Esophagus muscularis mucosa (tissue), 4 donors: ENCODE measurements around the gene SECISBP2. TPM values are rescaled to one million over a fixed set of nuclear protein-coding genes. Genes with fewer than 3 reads are reported as not detected.
A peak's percentile ranks its signal among the peaks of the same experiment; 100 is the strongest.

ENCODE experiments used
- DNase-seq: peaks from one replicate; pipeline ENCODE4 v3.0.0-alpha.2; 2017; ENCODE audit errors: extremely low spot score
- H3K27ac ChIP-seq, 4 donors: fragments of 200-600 bp; sonication (generic); replicated peaks in 1 of 4; 1 replicate in 3 of 4; 2 replicates in 1 of 4; pipeline ENCODE4 v1.5.1; 2016 to 2019; ENCODE audit warnings: mild to moderate bottlenecking in 1 of 4
- H3K27me3 ChIP-seq, 4 donors: fragments of 200-600 bp; sonication (generic); one replicate each; pipeline versions ENCODE4 v1.5.1 to v1.6.0; 2016 to 2019
- H3K36me3 ChIP-seq, 4 donors: fragments of 200-600 bp; sonication (generic); one replicate each; pipeline ENCODE4 v1.5.1; 2016 to 2019
- H3K4me1 ChIP-seq, 4 donors: fragments of 200-600 bp; sonication (generic); one replicate each; pipeline ENCODE4 v1.5.1; 2016 to 2019
- H3K4me3 ChIP-seq, 4 donors: fragments of 200-600 bp; sonication (generic); 1 replicate in 2 of 4; 2 replicates in 2 of 4; pipeline ENCODE4 v1.5.1; 2016 to 2019; ENCODE audit warnings: mild to moderate bottlenecking in 4 of 4, moderate library complexity in 1 of 4
- H3K9me3 ChIP-seq, 4 donors: fragments of 200-600 bp; sonication (generic); 1 replicate in 3 of 4; 2 replicates in 1 of 4; pipeline ENCODE4 v1.5.1; 2016 to 2019
- EP300 ChIP-seq: sonication (generic); formaldehyde crosslinking; IDR thresholded peaks from one replicate; pipeline ENCODE4 v1.6.1; 2017; ENCODE audit warnings: antibody characterized with exemption
- POLR2A ChIP-seq: fragments of 450-650 bp; IDR thresholded peaks from one replicate; pipeline ENCODE4 v1.6.1; 2017; ENCODE audit warnings: antibody characterized with exemption, moderate library complexity, mild to moderate bottlenecking, low read depth
- POLR2AphosphoS5 ChIP-seq, 2 donors: sonication (generic); formaldehyde crosslinking; IDR thresholded peaks; one replicate each; pipeline ENCODE4 v1.6.1; 2017; ENCODE audit warnings: antibody characterized with exemption in 2 of 2
- WGBS: methylation state at CpG from one replicate; pipeline ENCODE4 v1.1.5; 2018; 5-methylcytosine and 5-hydroxymethylcytosine counted together
- intact Hi-C: fragments of 100-400 bp; cut with DNase I; formaldehyde crosslinking; loops from one replicate; pipeline ENCODE4 v1.15.1; 2023
- total RNA-seq, 4 donors: library from RNA; depleted of rRNA; stranded (reverse); fragments of >200 nt; gene quantifications; one replicate each; pipeline versions ENCODE4 v1.1.0 to v1.2.1, GENCODE V29; 2016
- TF ChIP-seq, protein P1 (sequence below), 3 experiments: fragments of 200-600 bp in 2 of 3; fragments of 450-650 bp in 1 of 3; sonication (generic) in 2 of 3; IDR thresholded peaks; one replicate each; pipeline ENCODE4 v1.5.1; 2017 to 2019; ENCODE audit warnings: antibody characterized with exemption in 3 of 3, mild to moderate bottlenecking in 2 of 3, moderate library complexity in 1 of 3

The SECISBP2 gene
- total RNA-seq, 4 donors from 2014 or later: 24.0 to 32.8 (median 29.0) TPM

- Histone ChIP-seq H3K9me3 (no peaks in the 10 kb centered on the region), H3K36me3 (peaks cover 20 to 98% (median 72%) of the 10 kb centered on the region in 4 donors), H3K4me1 (peaks cover 0 to 13% (median 10%) of the 10 kb centered on the region in 4 donors), H3K27ac (peak overlapping the region; percentile 52 to 63 (median 56)), H3K27me3 (no peaks in the 10 kb centered on the region), H3K4me3 (no peak overlapping the region)
- intact Hi-C loops: no loop called here
- DNase-seq: no peak
- WGBS: 68% methylated on average over 8 of the region's 19 CpGs
- no peak for TF ChIP-seq POLR2A
- peak; percentile 71 to 84 for TF ChIP-seq POLR2AphosphoS5 (IDR thresholded peaks at IDR 0.05)
These were observed 70.0 kb downstream of the SECISBP2 start for GRCh38 chr9:89388084-89388867.

GRCh38 chr9:89388868-89389177, 70.5 kb downstream of the SECISBP2 start:
- WGBS: 90% methylated on average over 10 of the region's 12 CpGs
- intact Hi-C loops: no loop called here
- Histone ChIP-seq H3K4me3 (no peak overlapping the region), H3K36me3 (peaks cover 21 to 98% (median 73%) of the 10 kb centered on the region in 4 donors), H3K4me1 (peaks cover 0 to 13% (median 10%) of the 10 kb centered on the region in 4 donors), H3K27me3 (no peaks in the 10 kb centered on the region), H3K27ac (peak overlapping the region in 3 of 4 donors; percentile 32 to 63 (median 60)), H3K9me3 (no peaks in the 10 kb centered on the region)
- DNase-seq: no peak
- TF ChIP-seq EP300 (no peak), POLR2A (no peak), POLR2AphosphoS5 (IDR thresholded peaks at IDR 0.05) (no peak)
- TF ChIP-seq, protein P1, sequence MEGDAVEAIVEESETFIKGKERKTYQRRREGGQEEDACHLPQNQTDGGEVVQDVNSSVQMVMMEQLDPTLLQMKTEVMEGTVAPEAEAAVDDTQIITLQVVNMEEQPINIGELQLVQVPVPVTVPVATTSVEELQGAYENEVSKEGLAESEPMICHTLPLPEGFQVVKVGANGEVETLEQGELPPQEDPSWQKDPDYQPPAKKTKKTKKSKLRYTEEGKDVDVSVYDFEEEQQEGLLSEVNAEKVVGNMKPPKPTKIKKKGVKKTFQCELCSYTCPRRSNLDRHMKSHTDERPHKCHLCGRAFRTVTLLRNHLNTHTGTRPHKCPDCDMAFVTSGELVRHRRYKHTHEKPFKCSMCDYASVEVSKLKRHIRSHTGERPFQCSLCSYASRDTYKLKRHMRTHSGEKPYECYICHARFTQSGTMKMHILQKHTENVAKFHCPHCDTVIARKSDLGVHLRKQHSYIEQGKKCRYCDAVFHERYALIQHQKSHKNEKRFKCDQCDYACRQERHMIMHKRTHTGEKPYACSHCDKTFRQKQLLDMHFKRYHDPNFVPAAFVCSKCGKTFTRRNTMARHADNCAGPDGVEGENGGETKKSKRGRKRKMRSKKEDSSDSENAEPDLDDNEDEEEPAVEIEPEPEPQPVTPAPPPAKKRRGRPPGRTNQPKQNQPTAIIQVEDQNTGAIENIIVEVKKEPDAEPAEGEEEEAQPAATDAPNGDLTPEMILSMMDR (IDR thresholded peaks at IDR 0.05): no peak

DNA sequence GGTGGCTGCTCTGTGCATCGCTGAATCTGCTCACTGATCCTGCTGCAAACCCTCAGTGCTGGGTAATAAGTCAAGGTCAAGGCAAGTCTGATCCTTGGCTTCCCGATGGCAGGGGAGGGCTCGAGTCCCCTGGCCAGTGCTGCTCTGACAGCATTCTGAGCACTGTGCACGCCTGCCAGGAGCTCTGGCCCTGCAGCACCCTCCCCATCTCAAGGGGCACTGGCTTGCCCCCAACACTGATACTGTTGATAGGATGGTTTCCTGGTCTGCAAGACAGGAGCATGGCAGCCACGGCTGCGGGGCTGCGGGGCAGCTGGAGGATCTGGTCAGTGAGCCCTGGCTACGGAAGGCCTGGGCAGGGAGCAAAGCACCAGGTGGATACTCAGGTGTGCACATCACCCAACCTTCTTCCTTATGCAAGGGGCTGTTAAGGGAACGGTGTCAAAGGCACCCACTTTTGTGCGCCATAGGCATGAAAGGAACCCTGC, 71.8 kb downstream of the SECISBP2 start:
- H3K36me3 ChIP-seq: peaks cover 23 to 97% (median 72%) of the 10 kb centered on the region in 4 donors
- WGBS: 89% methylated on average over 10 of the region's 10 CpGs
- intact Hi-C loops: loop anchor here (10.0 kb wide), 1 partner anchor 155 kb away; no protein-coding TSS in a partner anchor

GRCh38 chr9:89390578-89391116, 72.3 kb downstream of the SECISBP2 start:
- intact Hi-C loops: loop anchor here (10.0 kb wide), 1 partner anchor 154 kb away; no protein-coding TSS in a partner anchor
- DNase-seq: no peak
- H3K4me1 ChIP-seq: peaks cover 0 to 13% (median 10%) of the 10 kb centered on the region in 4 donors
- H3K4me3 ChIP-seq: no peak overlapping the region
- TF ChIP-seq EP300 (no peak), POLR2AphosphoS5 (IDR thresholded peaks at IDR 0.05) (no peak), POLR2A (no peak)
- TF ChIP-seq, protein P1 (IDR thresholded peaks at IDR 0.05): no peak
- WGBS: 94% methylated on average over 4 of the region's 5 CpGs
- no peak overlapping the region for H3K27ac ChIP-seq
- H3K36me3 ChIP-seq: peaks cover 23 to 95% (median 66%) of the 10 kb centered on the region in 4 donors
- no peaks in the 10 kb centered on the region for H3K9me3 ChIP-seq
- no peaks in the 10 kb centered on the region for H3K27me3 ChIP-seq

More for the DNA sequence above, 71.8 kb downstream of the SECISBP2 start:
- H3K4me1 ChIP-seq: peaks cover 0 to 13% (median 10%) of the 10 kb centered on the region in 4 donors
- TF ChIP-seq, protein P1 (IDR thresholded peaks at IDR 0.05): no peak
- TF ChIP-seq POLR2AphosphoS5 (IDR thresholded peaks at IDR 0.05) (no peak), POLR2A (no peak)
- DNase-seq: no peak
- H3K9me3 ChIP-seq: no peaks in the 10 kb centered on the region
- no peak overlapping the region for H3K4me3 ChIP-seq
- no peak overlapping the region for H3K27ac ChIP-seq
- H3K27me3 ChIP-seq: no peaks in the 10 kb centered on the region

GRCh38 chr9:89391585-89391984, 73.3 kb downstream of the SECISBP2 start:
- no peak overlapping the region for H3K27ac ChIP-seq
- WGBS: 95% methylated on average over 6 of the region's 6 CpGs
- H3K4me1 ChIP-seq: peaks cover 0 to 13% (median 10%) of the 10 kb centered on the region in 4 donors
- DNase-seq: no peak
- H3K27me3 ChIP-seq: no peaks in the 10 kb centered on the region
- no peak for TF ChIP-seq EP300
- TF ChIP-seq, protein P1 (IDR thresholded peaks at IDR 0.05): no peak
- no peak for TF ChIP-seq POLR2A
- TF ChIP-seq POLR2AphosphoS5 (IDR thresholded peaks at IDR 0.05): no peak
- peaks cover 23 to 95% (median 61%) of the 10 kb centered on the region in 4 donors for H3K36me3 ChIP-seq
- intact Hi-C loops: loop anchor here (10.0 kb wide), 1 partner anchor 153 kb away; no protein-coding TSS in a partner anchor
- H3K4me3 ChIP-seq: no peak overlapping the region
- no peaks in the 10 kb centered on the region for H3K9me3 ChIP-seq
